H9 (cell line): ENCODE measurements around the gene SEPTIN2. TPM values are rescaled to one million over a fixed set of nuclear protein-coding genes. Genes with fewer than 3 reads are reported as not detected.
A peak's percentile ranks its signal among the peaks of the same experiment; 100 is the strongest.

Experiments
- DNase-seq: peaks from one replicate; pipeline ENCODE4 v3.0.0-alpha.2; 2017
- H2AFZ ChIP-seq: one replicate; pipeline ENCODE4 v1.6.1; 2013; ENCODE audit warnings: mild to moderate bottlenecking, low read length, control low read depth, moderate library complexity
- H2AK5ac ChIP-seq: 2 replicates; pipeline ENCODE4 v1.6.1; 2013; ENCODE audit warnings: low read length, control low read depth, mixed read lengths; ENCODE audit not compliant: insufficient read length
- H2BK120ac ChIP-seq: one replicate; pipeline ENCODE4 v1.6.1; 2013; ENCODE audit warnings: low read depth, mild to moderate bottlenecking, low read length, control low read depth, inconsistent platforms; ENCODE audit not compliant: poor library complexity, severe bottlenecking
- H2BK12ac ChIP-seq: 2 replicates; pipeline ENCODE4 v1.6.1; 2013; ENCODE audit warnings: low read length, control low read depth, mixed read lengths, low read depth; ENCODE audit not compliant: insufficient read length
- H2BK15ac ChIP-seq: 2 replicates; pipeline ENCODE4 v1.6.1; 2013; ENCODE audit warnings: low read depth, low read length, control low read depth
- H2BK20ac ChIP-seq: one replicate; pipeline ENCODE4 v1.6.1; 2013; ENCODE audit warnings: low read depth, mild to moderate bottlenecking, low read length, control low read depth, inconsistent platforms; ENCODE audit not compliant: poor library complexity, severe bottlenecking
- H2BK5ac ChIP-seq: 2 replicates; pipeline ENCODE4 v1.6.1; 2013; ENCODE audit warnings: low read length, control low read depth, mixed read lengths; ENCODE audit not compliant: insufficient read length
- H3K14ac ChIP-seq: 2 replicates; pipeline ENCODE4 v1.6.1; 2013; ENCODE audit warnings: low read length, control low read depth; ENCODE audit not compliant: insufficient read depth
- H3K18ac ChIP-seq: 2 replicates; pipeline ENCODE4 v1.6.1; 2013; ENCODE audit warnings: low read depth, mild to moderate bottlenecking, mixed read lengths, low read length, control low read depth; ENCODE audit not compliant: insufficient read length
- H3K23ac ChIP-seq: 2 replicates; pipeline ENCODE4 v1.6.1; 2013; ENCODE audit warnings: low read length, control low read depth, mixed read lengths, low read depth; ENCODE audit not compliant: insufficient read length
- H3K23me2 ChIP-seq: 2 replicates; pipeline ENCODE4 v1.6.1; 2013; ENCODE audit warnings: low read depth, mild to moderate bottlenecking, mixed read lengths, low read length, control low read depth; ENCODE audit not compliant: insufficient read length, poor library complexity, severe bottlenecking
- H3K27ac ChIP-seq: 2 replicates; pipeline ENCODE4 v1.5.1; 2013; ENCODE audit warnings: low read length, control low read depth, mixed read lengths, low read depth; ENCODE audit not compliant: insufficient read length
- H3K27me3 ChIP-seq: 2 replicates; pipeline ENCODE4 v1.6.1; 2013; ENCODE audit warnings: low read length, control low read depth, inconsistent platforms; ENCODE audit not compliant: insufficient read depth
- H3K4ac ChIP-seq: 2 replicates; pipeline ENCODE4 v1.6.1; 2013; ENCODE audit warnings: low read depth, mild to moderate bottlenecking, control low read depth, inconsistent platforms, low read length, moderate library complexity
- H3K4me1 ChIP-seq: 2 replicates; pipeline ENCODE4 v1.6.1; 2013; ENCODE audit warnings: low read length, control low read depth, inconsistent platforms; ENCODE audit not compliant: insufficient read depth
- H3K4me2 ChIP-seq: 2 replicates; pipeline ENCODE4 v1.6.1; 2013; ENCODE audit warnings: low read length, control low read depth, mixed read lengths; ENCODE audit not compliant: insufficient read length, insufficient read depth
- H3K56ac ChIP-seq: 2 replicates; pipeline ENCODE4 v1.6.1; 2013; ENCODE audit warnings: low read depth, mild to moderate bottlenecking, mixed read lengths, low read length, control low read depth; ENCODE audit not compliant: insufficient read length
- H3K79me1 ChIP-seq: 2 replicates; pipeline ENCODE4 v1.6.1; 2013; ENCODE audit warnings: low read depth, mild to moderate bottlenecking, moderate library complexity, low read length, control low read depth, inconsistent platforms; ENCODE audit not compliant: insufficient read depth, poor library complexity, severe bottlenecking
- H3K79me2 ChIP-seq: 2 replicates; pipeline ENCODE4 v1.6.1; 2013; ENCODE audit warnings: low read length, control low read depth, inconsistent platforms; ENCODE audit not compliant: insufficient read depth
- H3K9ac ChIP-seq: 2 replicates; pipeline ENCODE4 v1.6.1; 2013; ENCODE audit warnings: low read length, control low read depth, mixed read lengths; ENCODE audit not compliant: insufficient read length; ENCODE audit errors: extremely low read depth
- H3K9me3 ChIP-seq: one replicate; pipeline ENCODE4 v1.6.1; 2013; ENCODE audit warnings: low read depth, low read length, inconsistent platforms; ENCODE audit not compliant: control insufficient read depth
- H3T11ph ChIP-seq: one replicate; pipeline ENCODE4 v1.6.1; 2013; ENCODE audit warnings: mild to moderate bottlenecking, low read length, control low read depth, inconsistent platforms
- H4K20me1 ChIP-seq: one replicate; pipeline ENCODE4 v1.6.1; 2013; ENCODE audit not compliant: control insufficient read depth, insufficient read length, insufficient read depth
- H4K5ac ChIP-seq: 2 replicates; pipeline ENCODE4 v1.6.1; 2013; ENCODE audit warnings: low read depth, mild to moderate bottlenecking, mixed read lengths, low read length, control low read depth; ENCODE audit not compliant: insufficient read length
- H4K8ac ChIP-seq: replicated peaks from 2 replicates; pipeline ENCODE4 v1.6.1; 2013; ENCODE audit warnings: low read length, control low read depth, mixed read lengths, low read depth; ENCODE audit not compliant: insufficient read length
- H4K91ac ChIP-seq: 2 replicates; pipeline ENCODE4 v1.6.1; 2013; ENCODE audit warnings: low read depth, mild to moderate bottlenecking, moderate library complexity, mixed read lengths, low read length, control low read depth; ENCODE audit not compliant: insufficient read length
- H3K27ac Mint-ChIP-seq, 3 experiments: 2 replicates in 2 of 3; 3 replicates in 1 of 3; pipeline ENCODE4 v1.8.0; 2020 to 2021; ENCODE audit warnings: mixed read lengths in 3 of 3, mild to moderate bottlenecking in 1 of 3, moderate library complexity in 1 of 3
- H3K27me3 Mint-ChIP-seq: 2 replicates; pipeline ENCODE4 v1.8.0; 2021; ENCODE audit warnings: low read depth, mild to moderate bottlenecking, moderate library complexity, mixed read lengths
- H3K36me3 Mint-ChIP-seq, 3 experiments: 2 replicates in 2 of 3; 3 replicates in 1 of 3; pipeline ENCODE4 v1.8.0; 2020 to 2021; ENCODE audit warnings: low read depth in 3 of 3, mixed read lengths in 3 of 3; ENCODE audit not compliant: insufficient read depth in 1 of 3
- H3K4me1 Mint-ChIP-seq, 2 experiments: 2 replicates each; pipeline ENCODE4 v1.8.0; 2020; ENCODE audit warnings: mixed read lengths in 2 of 2
- H3K4me3 Mint-ChIP-seq, 2 experiments: 2 replicates in 1 of 2; 3 replicates in 1 of 2; pipeline ENCODE4 v1.8.0; 2020 to 2021; ENCODE audit warnings: mild to moderate bottlenecking in 2 of 2, mixed read lengths in 2 of 2, moderate library complexity in 1 of 2
- H3K9me3 Mint-ChIP-seq, 2 experiments: 2 replicates in 1 of 2; 3 replicates in 1 of 2; pipeline ENCODE4 v1.8.0; 2020; ENCODE audit warnings: mild to moderate bottlenecking in 2 of 2, mixed read lengths in 2 of 2, moderate library complexity in 1 of 2
- CTCF ChIP-seq: fragments of 200-600 bp; sonication (generic); conservative IDR thresholded peaks from 3 replicates; pipeline ENCODE4 v1.8.0; 2021; ENCODE audit warnings: antibody characterized with exemption, mild to moderate bottlenecking
- WGBS: extraction: QIAGEN DNeasy Blood & Tissue Kit; methylation state at CpG from one replicate; pipeline ENCODE4 v1.1.7; 2013; ENCODE audit warnings: missing lambda C conversion rate, low lambda C conversion rate, mixed read lengths; ENCODE audit not compliant: insufficient read length; ENCODE audit errors: extremely low coverage; 5-methylcytosine and 5-hydroxymethylcytosine counted together
- total RNA-seq: library from RNA; stranded (reverse); gene quantifications from 2 replicates; pipeline ENCODE4 v1.2.1, GENCODE V29; 2021

The SEPTIN2 gene
- total RNA-seq, 1 experiment from 2014 or later, result 385 TPM

- H3K27me3 Mint-ChIP-seq, result no peaks in the 10 kb centered on the region
- no peaks in the 10 kb centered on the region for H3K27me3 ChIP-seq
- peaks cover 4% of the 10 kb centered on the region; the same call in 1 of the 2 replicates for H3K79me2 ChIP-seq
- no peak overlapping the region for H2AFZ ChIP-seq
- peaks cover 11 to 12% of the 10 kb centered on the region in 2 experiments for H3K4me1 Mint-ChIP-seq
- H2BK5ac ChIP-seq, result no peak overlapping the region
- no peak overlapping the region for H3K18ac ChIP-seq
- H3K79me1 ChIP-seq, result peaks cover 13% of the 10 kb centered on the region
- H3T11ph ChIP-seq, result no peak overlapping the region
- H2BK120ac ChIP-seq, result no peak overlapping the region
- H3K9me3 ChIP-seq, result no peaks in the 10 kb centered on the region
- no peak overlapping the region for H2BK12ac ChIP-seq
- TF ChIP-seq CTCF, result no peak
- H4K20me1 ChIP-seq, result no peaks in the 10 kb centered on the region
- no peak overlapping the region for H3K23ac ChIP-seq
- H4K91ac ChIP-seq, result no peak overlapping the region
- H3K4me1 ChIP-seq, result peaks cover 3% of the 10 kb centered on the region; the same call in 1 of the 2 replicates
- no peak overlapping the region for H3K14ac ChIP-seq
- H3K4ac ChIP-seq, result no peak overlapping the region
- H3K27ac Mint-ChIP-seq, result peak overlapping the region; percentile 31 to 87 (median 59); a peak in 6 of 7 replicates
- peak overlapping the region; percentile 39 for H4K8ac ChIP-seq
- no peak overlapping the region for H3K27ac ChIP-seq
- no peaks in the 10 kb centered on the region; a peak in 1 of 5 replicates for H3K9me3 Mint-ChIP-seq
- H4K5ac ChIP-seq, result no peak overlapping the region
- H2BK20ac ChIP-seq, result no peak overlapping the region
- H2BK15ac ChIP-seq, result no peak overlapping the region
- no peak overlapping the region for H3K4me3 Mint-ChIP-seq
- WGBS, result no CpG with 5 or more reads among the region's 3 CpGs
- no peak overlapping the region for H2AK5ac ChIP-seq
- peak; percentile 20 for DNase-seq
- no peak overlapping the region for H3K9ac ChIP-seq
- no peak overlapping the region for H3K4me2 ChIP-seq
- H3K36me3 Mint-ChIP-seq, result peaks cover 0 to 6% (median 0%) of the 10 kb centered on the region in 3 experiments; a peak in 3 of 7 replicates
- no peaks in the 10 kb centered on the region for H3K23me2 ChIP-seq
- no peak overlapping the region for H3K56ac ChIP-seq
Observed at GRCh38 chr2:241279828-241280227, 35.9 kb upstream of the SEPTIN2 start.
